Activated CD4-positive, alpha-beta T cell treated with anti-CD3 and anti-CD28 coated beads for 48 hours (primary cell): ENCODE measurements around the gene CHCHD6.

Experiments
- DNase-seq: peaks from one replicate; pipeline ENCODE4 v3.0.0-alpha.2; 2020

CHCHD6 gene

GRCh38 chr3:126867190-126867862 lies 163.3 kb downstream of the CHCHD6 start:
- DNase-seq: no peak

GRCh38 chr3:126867863-126868200 lies 163.8 kb downstream of the CHCHD6 start:
- no peak for DNase-seq

- DNase-seq: no peak
These were observed 166.7 kb downstream of the CHCHD6 start for GRCh38 chr3:126870608-126871210.

- DNase-seq: no peak
These were observed 168.8 kb downstream of the CHCHD6 start for GRCh38 chr3:126872701-126873342.

GRCh38 chr3:126873416-126873815 lies 169.4 kb downstream of the CHCHD6 start:
- DNase-seq: no peak

- DNase-seq: no peak
These were observed 174.6 kb downstream of the CHCHD6 start for GRCh38 chr3:126878664-126879063.

GRCh38 chr3:126880901-126881300 lies 176.9 kb downstream of the CHCHD6 start:
- DNase-seq: no peak

- no peak for DNase-seq
These were observed 177.8 kb downstream of the CHCHD6 start for GRCh38 chr3:126881861-126882260.

GRCh38 chr3:126883241-126883640 lies 179.2 kb downstream of the CHCHD6 start:
- no peak for DNase-seq

- DNase-seq: no peak
These were observed 181.4 kb downstream of the CHCHD6 start for GRCh38 chr3:126885425-126885824.

GRCh38 chr3:126886217-126886616 lies 182.2 kb downstream of the CHCHD6 start:
- no peak for DNase-seq

GRCh38 chr3:126887686-126888085 lies 183.6 kb downstream of the CHCHD6 start:
- DNase-seq: no peak

GRCh38 chr3:126888186-126888760 lies 184.2 kb downstream of the CHCHD6 start:
- DNase-seq: no peak

GRCh38 chr3:126889276-126890201 lies 185.5 kb downstream of the CHCHD6 start:
- no peak for DNase-seq

GRCh38 chr3:126891141-126891540 lies 187.1 kb downstream of the CHCHD6 start:
- DNase-seq: no peak

- DNase-seq: no peak
These were observed 187.8 kb downstream of the CHCHD6 start for GRCh38 chr3:126891791-126892190.

GRCh38 chr3:126893651-126894050 lies 189.6 kb downstream of the CHCHD6 start:
- no peak for DNase-seq

- no peak for DNase-seq
These were observed 190.4 kb downstream of the CHCHD6 start for GRCh38 chr3:126894475-126894874.

GRCh38 chr3:126895178-126896066 lies 191.4 kb downstream of the CHCHD6 start:
- no peak for DNase-seq

GRCh38 chr3:126896067-126896441 lies 192.0 kb downstream of the CHCHD6 start:
- DNase-seq: no peak

- DNase-seq: no peak
These were observed 192.9 kb downstream of the CHCHD6 start for GRCh38 chr3:126896968-126897367.

GRCh38 chr3:126897943-126898342 lies 193.9 kb downstream of the CHCHD6 start:
- no peak for DNase-seq
